ENCODE results near the gene WSB1.

- TF ChIP-seq ZNF114 (tag by site-specific recombination; IDR thresholded peaks at IDR 0.05), result no peak
- no peak for TF ChIP-seq ZNF645 (tag by site-specific recombination; IDR thresholded peaks at IDR 0.05)
- no peak for TF ChIP-seq YY1 (tag by site-specific recombination; IDR thresholded peaks at IDR 0.05)
- no peak for TF ChIP-seq REPIN1 (tag by site-specific recombination; IDR thresholded peaks at IDR 0.05; ENCODE audit: low read depth)
- no peak for TF ChIP-seq ZNF558 (tag by site-specific recombination; IDR thresholded peaks at IDR 0.05)
Observed at GRCh38 chr17:27322690-27323508, 29.0 kb downstream of the WSB1 start.

Measured in HEK293 (cell line).